Activated naive CD4-positive, alpha-beta T cell treated with anti-CD3 and anti-CD28 coated beads for 36 hours (primary cell): ENCODE measurements around the gene CACNA1I. TPM values are rescaled to one million over a fixed set of nuclear protein-coding genes. Genes with fewer than 3 reads are reported as not detected.

Source experiments
- CTCF ChIA-PET: fragments of 350-600 bp; sonication (Branson Sonifier 250); formaldehyde crosslinking; loops from one replicate; lab custom pipeline; 2021; ENCODE audit warnings: antibody characterized with exemption; lab: Charles Lee
- DNase-seq: peaks from one replicate; pipeline ENCODE4 v3.0.0-alpha.2; 2020
- H3K27ac Mint-ChIP-seq: one replicate; pipeline ENCODE4 v1.8.0; 2021; ENCODE audit warnings: mild to moderate bottlenecking, mixed read lengths
- H3K27me3 Mint-ChIP-seq: one replicate; pipeline ENCODE4 v1.8.0; 2021; ENCODE audit warnings: low read depth, mixed read lengths
- H3K36me3 Mint-ChIP-seq: one replicate; pipeline ENCODE4 v1.8.0; 2021; ENCODE audit warnings: low read depth, mixed read lengths
- H3K4me1 Mint-ChIP-seq: one replicate; pipeline ENCODE4 v1.8.0; 2021; ENCODE audit warnings: low read depth, mixed read lengths
- H3K4me3 Mint-ChIP-seq: one replicate; pipeline ENCODE4 v1.8.0; 2021; ENCODE audit warnings: mild to moderate bottlenecking, moderate library complexity, mixed read lengths
- H3K9me3 Mint-ChIP-seq: one replicate; pipeline ENCODE4 v1.8.0; 2021; ENCODE audit warnings: mixed read lengths
- intact Hi-C: fragments of 100-400 bp; cut with micrococcal nuclease; formaldehyde crosslinking; loops from one replicate; pipeline ENCODE4 v1.15.1; 2023
- total RNA-seq, 2 experiments: library from RNA; stranded (reverse); gene quantifications; one replicate each; pipeline ENCODE4 v1.2.3, GENCODE V29; 2021

The CACNA1I gene
- total RNA-seq, 2 experiments from 2014 or later: 0.27 to 0.31 TPM

- no peak for DNase-seq
- no peaks in the 10 kb centered on the region for H3K9me3 Mint-ChIP-seq
- no peak overlapping the region for H3K27ac Mint-ChIP-seq
- H3K36me3 Mint-ChIP-seq: no peaks in the 10 kb centered on the region
- CTCF ChIA-PET: no interaction called here
- intact Hi-C loops: no loop called here
- H3K27me3 Mint-ChIP-seq: no peaks in the 10 kb centered on the region
- no peak overlapping the region for H3K4me3 Mint-ChIP-seq
- peaks cover 3% of the 10 kb centered on the region for H3K4me1 Mint-ChIP-seq
These were observed 148.4 kb downstream of the CACNA1I start for GRCh38 chr22:39718921-39719475.

GRCh38 chr22:39719559-39720450, 149.3 kb downstream of the CACNA1I start:
- no peaks in the 10 kb centered on the region for H3K36me3 Mint-ChIP-seq
- intact Hi-C loops: no loop called here
- CTCF ChIA-PET: no interaction called here
- peaks cover 3% of the 10 kb centered on the region for H3K4me1 Mint-ChIP-seq
- no peak overlapping the region for H3K27ac Mint-ChIP-seq
- H3K9me3 Mint-ChIP-seq: no peaks in the 10 kb centered on the region
- peak; percentile 3 for DNase-seq
- H3K27me3 Mint-ChIP-seq: no peaks in the 10 kb centered on the region
- no peak overlapping the region for H3K4me3 Mint-ChIP-seq

GRCh38 chr22:39721206-39722031, 150.9 kb downstream of the CACNA1I start:
- CTCF ChIA-PET: no interaction called here
- Mint-ChIP-seq H3K4me3 (no peak overlapping the region), H3K27me3 (no peaks in the 10 kb centered on the region), H3K4me1 (peaks cover 3% of the 10 kb centered on the region), H3K36me3 (no peaks in the 10 kb centered on the region), H3K27ac (no peak overlapping the region), H3K9me3 (no peaks in the 10 kb centered on the region)
- DNase-seq: no peak
- intact Hi-C loops: no loop called here

GRCh38 chr22:39722032-39722325, 151.4 kb downstream of the CACNA1I start:
- CTCF ChIA-PET: no interaction called here
- intact Hi-C loops: no loop called here
- no peaks in the 10 kb centered on the region for H3K27me3 Mint-ChIP-seq
- no peaks in the 10 kb centered on the region for H3K36me3 Mint-ChIP-seq
- DNase-seq: no peak
- peaks cover 3% of the 10 kb centered on the region for H3K4me1 Mint-ChIP-seq
- H3K4me3 Mint-ChIP-seq: no peak overlapping the region
- no peaks in the 10 kb centered on the region for H3K9me3 Mint-ChIP-seq
- H3K27ac Mint-ChIP-seq: no peak overlapping the region

GRCh38 chr22:39722501-39722900, 151.9 kb downstream of the CACNA1I start:
- H3K27ac Mint-ChIP-seq: no peak overlapping the region
- CTCF ChIA-PET: no interaction called here
- intact Hi-C loops: no loop called here
- H3K4me1 Mint-ChIP-seq: peaks cover 3% of the 10 kb centered on the region
- no peak overlapping the region for H3K4me3 Mint-ChIP-seq
- no peaks in the 10 kb centered on the region for H3K9me3 Mint-ChIP-seq
- no peaks in the 10 kb centered on the region for H3K36me3 Mint-ChIP-seq
- no peak for DNase-seq
- H3K27me3 Mint-ChIP-seq: no peaks in the 10 kb centered on the region

- Mint-ChIP-seq H3K9me3 (no peaks in the 10 kb centered on the region), H3K4me1 (peaks cover 3% of the 10 kb centered on the region), H3K36me3 (no peaks in the 10 kb centered on the region), H3K27me3 (no peaks in the 10 kb centered on the region), H3K4me3 (no peak overlapping the region), H3K27ac (no peak overlapping the region)
- intact Hi-C loops: no loop called here
- CTCF ChIA-PET: no interaction called here
- no peak for DNase-seq
These were observed 152.9 kb downstream of the CACNA1I start for GRCh38 chr22:39723463-39723862.

- intact Hi-C loops: no loop called here
- no peak overlapping the region for H3K4me3 Mint-ChIP-seq
- CTCF ChIA-PET: no interaction called here
- no peaks in the 10 kb centered on the region for H3K9me3 Mint-ChIP-seq
- no peak overlapping the region for H3K27ac Mint-ChIP-seq
- no peaks in the 10 kb centered on the region for H3K27me3 Mint-ChIP-seq
- no peak for DNase-seq
- H3K36me3 Mint-ChIP-seq: no peaks in the 10 kb centered on the region
- peaks cover 3% of the 10 kb centered on the region for H3K4me1 Mint-ChIP-seq
These were observed 153.4 kb downstream of the CACNA1I start for GRCh38 chr22:39723899-39724351.

- no peaks in the 10 kb centered on the region for H3K9me3 Mint-ChIP-seq
- H3K4me3 Mint-ChIP-seq: no peak overlapping the region
- no peak overlapping the region for H3K27ac Mint-ChIP-seq
- H3K36me3 Mint-ChIP-seq: no peaks in the 10 kb centered on the region
- no peak for DNase-seq
- H3K27me3 Mint-ChIP-seq: no peaks in the 10 kb centered on the region
- CTCF ChIA-PET: no interaction called here
- intact Hi-C loops: no loop called here
- H3K4me1 Mint-ChIP-seq: peaks cover 3% of the 10 kb centered on the region
These were observed 153.8 kb downstream of the CACNA1I start for GRCh38 chr22:39724390-39724789.

- Mint-ChIP-seq H3K4me1 (peaks cover 3% of the 10 kb centered on the region), H3K36me3 (no peaks in the 10 kb centered on the region), H3K27me3 (no peaks in the 10 kb centered on the region), H3K4me3 (no peak overlapping the region), H3K27ac (no peak overlapping the region), H3K9me3 (no peaks in the 10 kb centered on the region)
- DNase-seq: no peak
- CTCF ChIA-PET: no interaction called here
- intact Hi-C loops: no loop called here
These were observed 154.3 kb downstream of the CACNA1I start for GRCh38 chr22:39724857-39725256.

- DNase-seq: no peak
- intact Hi-C loops: no loop called here
- Mint-ChIP-seq H3K4me3 (no peak overlapping the region), H3K36me3 (no peaks in the 10 kb centered on the region), H3K27me3 (no peaks in the 10 kb centered on the region), H3K4me1 (peaks cover 3% of the 10 kb centered on the region), H3K9me3 (no peaks in the 10 kb centered on the region), H3K27ac (no peak overlapping the region)
- CTCF ChIA-PET: interaction anchor here (1.0 kb wide), 1 partner anchor 195 kb away, joined by 5 read pairs; no protein-coding TSS in a partner anchor
These were observed 154.9 kb downstream of the CACNA1I start for GRCh38 chr22:39725351-39726035.

- H3K27me3 Mint-ChIP-seq: no peaks in the 10 kb centered on the region
- CTCF ChIA-PET: no interaction called here
- no peaks in the 10 kb centered on the region for H3K9me3 Mint-ChIP-seq
- H3K27ac Mint-ChIP-seq: no peak overlapping the region
- intact Hi-C loops: no loop called here
- H3K4me3 Mint-ChIP-seq: no peak overlapping the region
- no peak for DNase-seq
- H3K36me3 Mint-ChIP-seq: no peaks in the 10 kb centered on the region
- H3K4me1 Mint-ChIP-seq: no peaks in the 10 kb centered on the region
These were observed 157.0 kb downstream of the CACNA1I start for GRCh38 chr22:39727541-39727940.

GRCh38 chr22:39728236-39728860, 157.8 kb downstream of the CACNA1I start:
- intact Hi-C loops: no loop called here
- Mint-ChIP-seq H3K27ac (no peak overlapping the region), H3K27me3 (no peaks in the 10 kb centered on the region), H3K9me3 (no peaks in the 10 kb centered on the region), H3K4me1 (no peaks in the 10 kb centered on the region), H3K4me3 (no peak overlapping the region), H3K36me3 (no peaks in the 10 kb centered on the region)
- CTCF ChIA-PET: no interaction called here
- no peak for DNase-seq
